Measurements from ENCODE around the gene MAN1A2.
"Not testable (repeated sequence)": the region's sequence is repeated elsewhere in the genome, so short reads cannot be mapped to it uniquely, and the experiment has no call there.

The MAN1A2 gene

DNA sequence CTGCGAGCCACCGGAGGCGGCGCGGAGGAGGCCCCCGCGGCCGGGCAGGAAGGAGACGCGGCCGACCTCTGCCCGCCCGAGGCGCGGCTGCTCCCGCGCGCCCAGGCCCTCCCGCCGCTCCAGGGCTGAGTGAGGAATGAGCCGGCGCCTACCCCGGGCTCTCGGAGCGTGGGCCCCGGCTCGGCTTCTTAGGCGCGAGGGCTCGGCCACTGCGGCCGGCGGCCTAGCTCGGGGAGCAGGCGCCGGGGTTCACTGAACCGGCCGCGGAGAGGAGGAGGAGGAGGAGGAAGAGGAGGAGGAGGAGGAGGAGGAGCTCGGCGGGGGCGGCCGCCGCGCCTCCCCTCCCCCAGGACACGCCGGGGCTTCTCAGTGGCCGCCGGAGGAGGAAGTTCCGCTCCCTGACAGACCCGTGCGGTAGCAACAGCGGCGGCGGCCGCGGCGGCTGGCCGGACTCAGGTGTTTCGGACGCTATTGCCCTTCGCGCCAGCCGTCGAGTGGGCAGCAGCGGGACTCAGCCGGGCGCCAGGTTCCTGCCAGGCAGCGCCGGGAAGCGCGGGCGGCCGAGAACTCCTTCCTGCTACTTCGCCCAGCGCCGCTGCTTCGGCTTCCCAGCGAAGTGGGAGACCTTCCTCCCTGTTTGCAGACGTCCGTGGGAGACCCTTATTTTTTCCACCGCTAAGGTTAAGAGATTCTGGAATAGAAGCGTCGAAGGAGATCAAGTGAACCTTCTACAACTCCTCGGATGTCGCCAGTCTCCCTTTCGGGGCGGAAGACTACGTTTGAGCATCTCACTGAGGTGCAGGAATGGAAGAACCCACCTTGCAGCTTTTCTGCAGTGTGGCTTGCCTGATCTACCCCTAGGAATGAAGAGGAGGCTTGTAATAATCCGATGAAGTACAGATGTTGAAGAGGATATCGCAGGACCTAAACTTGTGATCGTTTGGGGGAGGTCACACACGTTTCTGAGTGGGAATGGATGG is at the start of gene MAN1A2:
MAN1A2 (plus strand) TSS at position 404 of the 980 bp plus-strand sequence. CDS start 735 bp downstream, outside the sequence.
- peak within 1 kb of the TSS; percentile 92 for H2AFZ ChIP-seq (ENCODE audit: low read length, unreplicated experiment)
- H3K27ac ChIP-seq (ENCODE audit: low read depth, low read length), result peak within 1 kb of the TSS; percentile 63
- peaks cover 50% of the 10 kb centered on the region for H3K79me2 ChIP-seq (ENCODE audit: control insufficient read depth, insufficient read depth, low read length, unreplicated experiment)
- H3K27me3 ChIP-seq (ENCODE audit: insufficient read depth, low read length), result no peaks in the 10 kb centered on the region
- peak within 1 kb of the TSS; percentile 90 for H3K4me3 ChIP-seq (ENCODE audit: low read depth, low read length)
- H3K36me3 ChIP-seq (ENCODE audit: insufficient read depth, low read length), result no peaks in the 10 kb centered on the region
- H3K4me1 ChIP-seq (ENCODE audit: control insufficient read depth, insufficient read depth, low read length, unreplicated experiment), result peaks cover 18% of the 10 kb centered on the region

DNA sequence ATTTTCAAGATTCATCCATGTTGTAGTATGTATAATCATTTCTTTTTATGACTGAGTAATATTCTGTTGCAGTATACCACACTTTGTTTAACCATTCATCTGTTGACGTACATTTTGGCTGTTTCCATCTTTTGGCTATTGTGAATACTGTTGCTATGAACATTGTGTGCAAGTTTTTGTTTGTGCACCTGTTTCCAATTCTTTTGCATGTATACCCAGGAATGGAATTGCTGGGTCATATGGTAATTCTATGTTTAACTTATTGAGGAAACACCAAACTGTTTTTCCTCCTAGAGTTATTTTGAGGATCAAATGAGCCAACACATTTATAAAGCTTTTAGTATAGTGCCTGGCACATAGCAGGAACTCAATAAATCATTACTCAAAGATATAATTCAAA is 49.2 kb upstream of the MAN1A2 start:
- no peak overlapping the region for H2AFZ ChIP-seq (ENCODE audit: low read length, unreplicated experiment)
- no peak overlapping the region for H3K27ac ChIP-seq (ENCODE audit: low read depth, low read length)
- H3K4me1 ChIP-seq (ENCODE audit: control insufficient read depth, insufficient read depth, low read length, unreplicated experiment), result no peaks in the 10 kb centered on the region
- no peaks in the 10 kb centered on the region for H3K79me2 ChIP-seq (ENCODE audit: control insufficient read depth, insufficient read depth, low read length, unreplicated experiment)
- H3K27me3 ChIP-seq (ENCODE audit: insufficient read depth, low read length), result peaks cover 59% of the 10 kb centered on the region
- no peaks in the 10 kb centered on the region for H3K36me3 ChIP-seq (ENCODE audit: insufficient read depth, low read length)
- H3K4me3 ChIP-seq (ENCODE audit: low read depth, low read length), result no peak overlapping the region

DNA sequence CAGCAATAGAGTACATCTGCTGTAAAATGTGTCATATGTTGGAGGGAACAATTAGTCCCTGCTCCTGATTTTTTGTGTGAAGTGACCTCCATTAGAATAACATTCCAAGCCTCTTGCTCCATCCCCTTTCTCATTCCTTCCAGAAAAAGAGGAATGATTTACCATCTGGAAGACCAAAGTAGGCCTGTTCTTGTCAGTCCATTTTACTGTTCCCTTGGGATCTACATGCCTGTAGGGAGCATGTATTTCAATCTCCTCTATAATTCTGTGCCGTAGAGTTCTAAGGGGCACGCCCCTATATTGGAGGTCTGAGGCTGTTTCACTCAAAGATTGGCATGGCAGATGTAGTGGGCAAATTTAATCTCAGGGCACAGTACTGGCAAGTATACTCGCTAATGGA is 48.8 kb upstream of the MAN1A2 start:
- H3K79me2 ChIP-seq (ENCODE audit: control insufficient read depth, insufficient read depth, low read length, unreplicated experiment), result no peaks in the 10 kb centered on the region
- no peak overlapping the region for H2AFZ ChIP-seq (ENCODE audit: low read length, unreplicated experiment)
- H3K4me1 ChIP-seq (ENCODE audit: control insufficient read depth, insufficient read depth, low read length, unreplicated experiment), result no peaks in the 10 kb centered on the region
- H3K27ac ChIP-seq (ENCODE audit: low read depth, low read length), result no peak overlapping the region
- H3K27me3 ChIP-seq (ENCODE audit: insufficient read depth, low read length), result peaks cover 63% of the 10 kb centered on the region
- H3K4me3 ChIP-seq (ENCODE audit: low read depth, low read length), result no peak overlapping the region
- H3K36me3 ChIP-seq (ENCODE audit: insufficient read depth, low read length), result no peaks in the 10 kb centered on the region

DNA sequence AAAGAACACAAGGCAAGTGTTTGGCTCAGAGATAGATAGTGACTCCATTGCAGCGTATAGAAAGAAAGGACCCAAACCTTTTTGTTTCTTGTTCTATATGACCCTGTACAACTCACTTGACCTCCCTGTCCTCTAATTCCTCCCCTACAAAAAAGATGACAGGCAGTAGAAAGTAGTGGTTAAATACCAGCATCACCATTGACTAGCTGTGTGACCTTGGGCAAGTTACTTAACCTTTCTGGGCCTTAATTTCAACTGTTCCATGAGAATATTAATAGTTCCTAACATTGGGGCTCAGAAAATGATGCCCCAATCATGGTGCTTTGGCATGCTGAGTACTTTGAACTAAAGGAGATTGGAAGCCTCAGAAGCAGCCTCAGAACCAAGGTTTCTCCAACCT is 46.7 kb upstream of the MAN1A2 start:
- Histone ChIP-seq H3K4me3 (ENCODE audit: low read depth, low read length) (no peak overlapping the region), H3K79me2 (ENCODE audit: control insufficient read depth, insufficient read depth, low read length, unreplicated experiment) (no peaks in the 10 kb centered on the region), H3K36me3 (ENCODE audit: insufficient read depth, low read length) (no peaks in the 10 kb centered on the region), H3K4me1 (ENCODE audit: control insufficient read depth, insufficient read depth, low read length, unreplicated experiment) (no peaks in the 10 kb centered on the region), H3K27ac (ENCODE audit: low read depth, low read length) (no peak overlapping the region), H2AFZ (ENCODE audit: low read length, unreplicated experiment) (no peak overlapping the region), H3K27me3 (ENCODE audit: insufficient read depth, low read length) (peaks cover 84% of the 10 kb centered on the region)

DNA sequence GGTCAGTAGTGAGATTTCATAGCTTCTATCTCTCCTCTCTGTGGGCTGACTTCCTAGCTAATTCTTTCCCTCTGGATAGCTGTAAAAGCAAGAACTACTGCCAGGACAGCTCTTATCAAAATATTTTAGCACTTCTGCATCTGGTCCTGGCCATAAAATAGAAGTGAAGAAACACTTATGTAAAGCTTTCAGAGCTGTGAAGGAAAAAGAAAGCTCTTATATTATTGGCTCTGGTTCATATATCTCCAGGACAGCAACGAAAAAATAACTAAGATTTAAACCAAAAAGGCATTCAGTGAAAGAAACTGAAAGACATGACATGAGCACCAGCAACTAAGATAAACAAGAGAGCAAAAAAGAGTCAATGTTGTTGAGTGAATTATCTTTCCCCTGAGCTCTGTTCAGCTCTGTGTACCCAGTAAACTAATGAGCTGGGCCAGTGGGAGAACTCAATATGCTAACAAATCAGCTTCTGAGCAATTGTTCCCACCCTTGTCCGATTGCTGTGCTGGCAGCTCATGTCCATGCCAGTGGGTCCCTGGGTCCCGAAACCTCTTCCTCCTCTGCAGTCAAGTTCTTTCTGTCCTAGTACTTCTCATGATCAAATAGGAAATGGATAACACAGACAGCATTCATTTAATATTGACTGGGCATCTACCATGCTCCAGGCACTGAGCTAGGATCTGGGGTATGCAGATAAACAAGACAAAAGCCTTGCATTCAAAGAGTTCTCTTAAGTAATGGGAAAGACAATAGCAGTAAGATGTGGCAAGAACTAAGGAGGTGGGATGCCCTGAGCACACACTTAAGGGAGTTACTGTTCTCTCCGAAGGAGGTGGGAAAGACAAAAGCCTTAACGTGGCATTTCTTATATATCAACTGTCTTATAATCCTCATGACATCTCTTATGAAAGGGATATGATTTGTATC is 45.3 kb upstream of the MAN1A2 start:
- Histone ChIP-seq H3K4me1 (ENCODE audit: control insufficient read depth, insufficient read depth, low read length, unreplicated experiment) (no peaks in the 10 kb centered on the region), H3K27me3 (ENCODE audit: insufficient read depth, low read length) (peaks cover 86% of the 10 kb centered on the region), H3K4me3 (ENCODE audit: low read depth, low read length) (no peak overlapping the region), H2AFZ (ENCODE audit: low read length, unreplicated experiment) (no peak overlapping the region), H3K79me2 (ENCODE audit: control insufficient read depth, insufficient read depth, low read length, unreplicated experiment) (no peaks in the 10 kb centered on the region), H3K36me3 (ENCODE audit: insufficient read depth, low read length) (no peaks in the 10 kb centered on the region), H3K27ac (ENCODE audit: low read depth, low read length) (no peak overlapping the region)

DNA sequence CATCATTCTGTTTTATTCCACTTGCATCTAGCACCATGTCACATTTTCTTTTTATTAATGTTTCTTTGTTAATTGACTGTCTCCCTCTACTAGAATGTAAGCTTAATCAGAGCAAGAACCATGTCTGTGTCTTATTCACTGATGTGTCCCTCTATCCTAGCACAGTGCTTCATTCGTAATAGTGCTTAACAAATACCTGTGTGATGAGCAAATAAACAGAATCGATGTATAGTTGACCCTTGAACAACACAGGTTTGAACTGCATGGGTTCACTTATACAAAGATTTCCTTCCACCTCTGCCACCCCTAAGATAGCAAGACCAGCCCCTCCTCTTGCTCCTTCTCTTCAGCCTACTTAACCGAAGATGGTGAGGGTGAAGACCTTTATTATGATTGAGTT is 42.9 kb upstream of the MAN1A2 start:
- Histone ChIP-seq H3K4me3 (ENCODE audit: low read depth, low read length) (no peak overlapping the region), H3K79me2 (ENCODE audit: control insufficient read depth, insufficient read depth, low read length, unreplicated experiment) (no peaks in the 10 kb centered on the region), H3K27ac (ENCODE audit: low read depth, low read length) (no peak overlapping the region), H3K27me3 (ENCODE audit: insufficient read depth, low read length) (peaks cover 75% of the 10 kb centered on the region), H3K36me3 (ENCODE audit: insufficient read depth, low read length) (no peaks in the 10 kb centered on the region), H3K4me1 (ENCODE audit: control insufficient read depth, insufficient read depth, low read length, unreplicated experiment) (no peaks in the 10 kb centered on the region), H2AFZ (ENCODE audit: low read length, unreplicated experiment) (no peak overlapping the region)

DNA sequence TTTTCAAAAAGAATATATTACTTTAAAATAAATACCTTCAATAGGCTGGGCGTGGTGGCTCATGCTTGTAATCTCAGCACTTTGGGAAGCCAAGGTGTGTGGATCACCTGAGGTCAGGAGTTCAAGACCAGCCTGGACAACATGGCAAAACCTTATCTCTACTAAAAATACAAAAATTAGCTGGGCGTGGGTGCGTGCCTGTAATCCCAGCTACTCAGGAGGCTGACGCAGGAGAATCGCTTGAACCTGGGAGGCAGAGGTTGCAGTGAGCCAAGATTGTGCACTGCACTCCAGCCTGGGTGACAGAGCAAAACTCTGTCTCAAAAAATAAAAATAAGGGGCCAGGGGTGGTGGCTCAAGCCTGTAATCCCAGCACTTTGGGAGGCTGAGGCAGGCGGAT is 41.2 kb upstream of the MAN1A2 start:
- H3K4me1 ChIP-seq (ENCODE audit: control insufficient read depth, insufficient read depth, low read length, unreplicated experiment); H3K27ac ChIP-seq (ENCODE audit: low read depth, low read length); H2AFZ ChIP-seq (ENCODE audit: low read length, unreplicated experiment); H3K4me3 ChIP-seq (ENCODE audit: low read depth, low read length); H3K79me2 ChIP-seq (ENCODE audit: control insufficient read depth, insufficient read depth, low read length, unreplicated experiment); H3K36me3 ChIP-seq (ENCODE audit: insufficient read depth, low read length): not testable (repeated sequence)
- peaks cover 58% of the 10 kb centered on the region for H3K27me3 ChIP-seq (ENCODE audit: insufficient read depth, low read length)

DNA sequence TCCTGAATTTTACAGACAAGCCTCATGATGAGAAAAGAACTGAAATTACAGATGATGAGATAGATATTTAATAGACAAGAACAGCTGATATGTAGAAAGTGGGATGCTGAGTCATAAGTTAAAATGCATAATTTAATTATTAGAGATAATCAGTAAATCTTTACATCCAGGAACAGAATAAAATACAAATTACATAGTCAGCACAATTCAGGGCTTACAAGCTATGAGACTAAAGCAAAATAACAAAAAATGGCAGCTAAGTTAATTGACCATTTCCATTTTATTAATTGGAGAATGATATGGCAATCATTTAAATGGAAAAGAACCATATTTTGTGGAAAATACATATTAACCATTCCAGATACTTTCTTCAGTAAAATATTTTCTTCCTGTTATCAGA is 40.2 kb upstream of the MAN1A2 start:
- H2AFZ ChIP-seq (ENCODE audit: low read length, unreplicated experiment), result no peak overlapping the region
- no peaks in the 10 kb centered on the region for H3K79me2 ChIP-seq (ENCODE audit: control insufficient read depth, insufficient read depth, low read length, unreplicated experiment)

DNA sequence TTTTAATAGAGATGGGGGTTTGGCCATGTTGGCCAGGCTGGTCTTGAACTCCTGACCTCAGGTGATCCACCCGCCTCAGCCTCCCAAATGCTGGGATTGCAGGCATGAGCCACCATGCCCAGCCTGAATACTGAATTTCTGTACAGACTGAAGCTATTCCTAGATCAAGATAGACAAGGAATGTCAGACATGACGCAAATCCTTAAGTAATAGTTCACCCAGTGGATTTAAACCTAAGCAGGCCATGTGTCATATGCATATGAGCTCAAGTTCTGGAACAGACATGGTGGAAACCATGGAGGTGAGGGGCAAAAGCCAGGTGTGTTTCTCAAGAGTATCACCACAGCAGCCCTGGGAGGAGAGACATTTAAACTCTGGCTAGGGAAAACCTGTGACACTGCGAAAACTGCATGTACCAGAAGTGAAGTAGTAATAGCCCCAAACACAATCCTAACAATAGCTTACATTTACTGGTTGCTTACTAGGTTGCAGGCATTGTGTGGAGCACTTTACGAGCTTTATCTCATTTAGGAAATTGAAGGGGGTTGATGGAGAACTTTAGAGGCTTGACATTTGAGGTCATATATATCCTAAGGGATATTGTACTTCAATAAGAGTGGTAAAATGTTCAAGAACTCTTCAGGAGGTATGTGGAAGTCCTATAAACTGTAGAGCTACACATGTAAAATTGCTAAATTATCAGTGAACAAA is 31.7 kb upstream of the MAN1A2 start:
- Histone ChIP-seq H3K4me1 (ENCODE audit: control insufficient read depth, insufficient read depth, low read length, unreplicated experiment) (no peaks in the 10 kb centered on the region), H3K27ac (ENCODE audit: low read depth, low read length) (no peak overlapping the region), H2AFZ (ENCODE audit: low read length, unreplicated experiment) (no peak overlapping the region), H3K79me2 (ENCODE audit: control insufficient read depth, insufficient read depth, low read length, unreplicated experiment) (no peaks in the 10 kb centered on the region), H3K27me3 (ENCODE audit: insufficient read depth, low read length) (peaks cover 5% of the 10 kb centered on the region; the same call in 1 of the 2 replicates), H3K36me3 (ENCODE audit: insufficient read depth, low read length) (no peaks in the 10 kb centered on the region), H3K4me3 (ENCODE audit: low read depth, low read length) (no peak overlapping the region)

More for the DNA sequence above, 40.2 kb upstream of the MAN1A2 start:
- Histone ChIP-seq H3K27me3 (ENCODE audit: insufficient read depth, low read length) (peaks cover 48% of the 10 kb centered on the region), H3K36me3 (ENCODE audit: insufficient read depth, low read length) (no peaks in the 10 kb centered on the region), H3K27ac (ENCODE audit: low read depth, low read length) (no peak overlapping the region), H3K4me1 (ENCODE audit: control insufficient read depth, insufficient read depth, low read length, unreplicated experiment) (no peaks in the 10 kb centered on the region), H3K4me3 (ENCODE audit: low read depth, low read length) (no peak overlapping the region)

Measured in ACC112 (cell line).